HG03575 (cell line): Measurements from ENCODE around the gene PRELID3B.

Experiments
- ATAC-seq: cut with Tn5 transposase; IDR thresholded peaks from one replicate; pipeline ENCODE4 v1.9.1; 2021; ENCODE audit not compliant: unreplicated experiment, insufficient number of reproducible peaks, low FRiP score; ENCODE audit errors: extremely low read depth

Gene PRELID3B

GRCh38 chr20:58986968-58987517 is 55.5 kb downstream of the PRELID3B start:
- ATAC-seq = no peak

- no peak for ATAC-seq
These were observed 56.2 kb downstream of the PRELID3B start for GRCh38 chr20:58986286-58986967.

GRCh38 chr20:58985656-58986055 is 56.9 kb downstream of the PRELID3B start:
- ATAC-seq = no peak

GRCh38 chr20:58984691-58985090 is 57.9 kb downstream of the PRELID3B start:
- ATAC-seq = no peak
